Neuron (in vitro differentiated cells): Measurements from ENCODE around the gene PSD2.

ENCODE experiments used
- H2AFZ ChIP-seq: one replicate; pipeline ENCODE4 v1.6.1; 2013; ENCODE audit warnings: low read depth, mild to moderate bottlenecking, inconsistent platforms, low read length, moderate library complexity
- H3K27me3 ChIP-seq: one replicate; pipeline ENCODE4 v1.6.1; 2013; ENCODE audit warnings: low read length; ENCODE audit not compliant: insufficient read depth
- H3K36me3 ChIP-seq: one replicate; pipeline ENCODE4 v1.6.1; 2013; ENCODE audit warnings: low read length; ENCODE audit not compliant: insufficient read depth
- H3K4me1 ChIP-seq: one replicate; pipeline ENCODE4 v1.6.1; 2013; ENCODE audit warnings: low read length; ENCODE audit not compliant: insufficient read depth
- H3K4me3 ChIP-seq: 2 replicates; pipeline ENCODE4 v1.5.1; 2013; ENCODE audit warnings: mild to moderate bottlenecking, low read length, moderate library complexity
- H3K9me3 ChIP-seq: one replicate; pipeline ENCODE4 v1.6.1; 2013; ENCODE audit warnings: low read length

PSD2 gene

GRCh38 chr5:139814191-139814601, 18.6 kb downstream of the PSD2 start:
- Histone ChIP-seq H3K4me1 (no peaks in the 10 kb centered on the region), H3K36me3 (no peaks in the 10 kb centered on the region), H3K9me3 (no peaks in the 10 kb centered on the region), H3K4me3 (no peak overlapping the region), H2AFZ (no peak overlapping the region), H3K27me3 (peaks cover 9% of the 10 kb centered on the region)

GRCh38 chr5:139814704-139815280, 19.2 kb downstream of the PSD2 start:
- Histone ChIP-seq H3K36me3 (no peaks in the 10 kb centered on the region), H3K4me3 (no peak overlapping the region), H3K27me3 (peaks cover 6% of the 10 kb centered on the region), H3K4me1 (no peaks in the 10 kb centered on the region), H2AFZ (no peak overlapping the region), H3K9me3 (no peaks in the 10 kb centered on the region)

- Histone ChIP-seq H3K9me3 (peaks cover 3% of the 10 kb centered on the region), H3K4me3 (no peak overlapping the region), H3K4me1 (no peaks in the 10 kb centered on the region), H3K36me3 (no peaks in the 10 kb centered on the region), H2AFZ (no peak overlapping the region), H3K27me3 (peaks cover 6% of the 10 kb centered on the region)
These were observed 21.0 kb downstream of the PSD2 start for GRCh38 chr5:139816566-139816965.

- H3K4me1 ChIP-seq: no peaks in the 10 kb centered on the region
- no peaks in the 10 kb centered on the region for H3K36me3 ChIP-seq
- no peak overlapping the region for H3K4me3 ChIP-seq
- H3K27me3 ChIP-seq: peaks cover 6% of the 10 kb centered on the region
- no peak overlapping the region for H2AFZ ChIP-seq
- peaks cover 3% of the 10 kb centered on the region for H3K9me3 ChIP-seq
These were observed 21.8 kb downstream of the PSD2 start for GRCh38 chr5:139817362-139817761.

GRCh38 chr5:139817970-139818369, 22.4 kb downstream of the PSD2 start:
- H3K27me3 ChIP-seq: peaks cover 6% of the 10 kb centered on the region
- H3K4me1 ChIP-seq: no peaks in the 10 kb centered on the region

GRCh38 chr5:139820130-139820529, 24.5 kb downstream of the PSD2 start:
- Histone ChIP-seq H3K36me3 (no peaks in the 10 kb centered on the region), H3K27me3 (peaks cover 9% of the 10 kb centered on the region), H2AFZ (no peak overlapping the region), H3K4me1 (no peaks in the 10 kb centered on the region), H3K4me3 (no peak overlapping the region), H3K9me3 (peaks cover 3% of the 10 kb centered on the region)

More at GRCh38 chr5:139817970-139818369, 22.4 kb downstream of the PSD2 start:
- Histone ChIP-seq H3K9me3 (peaks cover 3% of the 10 kb centered on the region), H2AFZ (no peak overlapping the region), H3K36me3 (no peaks in the 10 kb centered on the region), H3K4me3 (no peak overlapping the region)

GRCh38 chr5:139820606-139821005, 25.0 kb downstream of the PSD2 start:
- peaks cover 3% of the 10 kb centered on the region for H3K9me3 ChIP-seq

GRCh38 chr5:139821806-139822552, 26.4 kb downstream of the PSD2 start:
- H3K4me3 ChIP-seq: no peak overlapping the region
- H3K27me3 ChIP-seq: peaks cover 11% of the 10 kb centered on the region
- H3K4me1 ChIP-seq: no peaks in the 10 kb centered on the region
- no peak overlapping the region for H2AFZ ChIP-seq
- peaks cover 3% of the 10 kb centered on the region for H3K9me3 ChIP-seq
- no peaks in the 10 kb centered on the region for H3K36me3 ChIP-seq

More at GRCh38 chr5:139820606-139821005, 25.0 kb downstream of the PSD2 start:
- Histone ChIP-seq H2AFZ (no peak overlapping the region), H3K4me1 (no peaks in the 10 kb centered on the region), H3K27me3 (peaks cover 9% of the 10 kb centered on the region), H3K36me3 (no peaks in the 10 kb centered on the region), H3K4me3 (no peak overlapping the region)

GRCh38 chr5:139822553-139823425, 27.2 kb downstream of the PSD2 start:
- H3K36me3 ChIP-seq: no peaks in the 10 kb centered on the region
- H3K4me3 ChIP-seq: no peak overlapping the region
- no peak overlapping the region for H2AFZ ChIP-seq
- no peaks in the 10 kb centered on the region for H3K4me1 ChIP-seq
- H3K27me3 ChIP-seq: peaks cover 7% of the 10 kb centered on the region
- peaks cover 3% of the 10 kb centered on the region for H3K9me3 ChIP-seq

GRCh38 chr5:139823757-139824355, 28.2 kb downstream of the PSD2 start:
- Histone ChIP-seq H3K36me3 (no peaks in the 10 kb centered on the region), H3K4me1 (no peaks in the 10 kb centered on the region), H3K9me3 (peaks cover 3% of the 10 kb centered on the region), H3K4me3 (no peak overlapping the region), H2AFZ (no peak overlapping the region), H3K27me3 (peaks cover 7% of the 10 kb centered on the region)

GRCh38 chr5:139825690-139826089, 30.1 kb downstream of the PSD2 start:
- Histone ChIP-seq H3K27me3 (peaks cover 7% of the 10 kb centered on the region), H2AFZ (no peak overlapping the region), H3K4me3 (no peak overlapping the region), H3K4me1 (no peaks in the 10 kb centered on the region), H3K36me3 (no peaks in the 10 kb centered on the region), H3K9me3 (no peaks in the 10 kb centered on the region)

- Histone ChIP-seq H3K27me3 (peaks cover 11% of the 10 kb centered on the region), H3K4me1 (no peaks in the 10 kb centered on the region), H3K4me3 (no peak overlapping the region), H3K36me3 (no peaks in the 10 kb centered on the region), H2AFZ (no peak overlapping the region), H3K9me3 (no peaks in the 10 kb centered on the region)
These were observed 32.7 kb downstream of the PSD2 start for GRCh38 chr5:139828207-139828895.
